ENCODE results near the gene NLRC4.
"Not testable (repeated sequence)": the region's sequence is repeated elsewhere in the genome, so short reads cannot be mapped to it uniquely, and the experiment has no call there.

Gene NLRC4

DNA sequence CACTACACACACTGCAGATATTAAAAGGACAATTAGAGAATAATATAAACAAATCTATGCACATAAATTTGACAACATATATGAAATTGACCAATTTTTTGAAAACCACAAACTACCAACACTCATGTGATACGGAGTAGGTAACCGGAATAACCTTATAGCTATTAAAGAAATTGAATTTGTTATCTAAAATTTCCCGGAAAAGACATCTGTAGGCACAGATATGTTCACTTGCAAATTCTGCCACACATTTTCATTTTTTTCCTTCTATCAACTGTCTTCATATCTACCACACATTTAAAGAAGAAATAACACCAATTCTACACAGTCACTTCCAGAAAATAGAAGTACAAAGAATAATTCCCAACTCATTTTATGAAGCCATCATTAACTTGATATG is 22.4 kb downstream of the NLRC4 start:
- DNase-seq (ENCODE audit: low spot score) = no peak

DNA sequence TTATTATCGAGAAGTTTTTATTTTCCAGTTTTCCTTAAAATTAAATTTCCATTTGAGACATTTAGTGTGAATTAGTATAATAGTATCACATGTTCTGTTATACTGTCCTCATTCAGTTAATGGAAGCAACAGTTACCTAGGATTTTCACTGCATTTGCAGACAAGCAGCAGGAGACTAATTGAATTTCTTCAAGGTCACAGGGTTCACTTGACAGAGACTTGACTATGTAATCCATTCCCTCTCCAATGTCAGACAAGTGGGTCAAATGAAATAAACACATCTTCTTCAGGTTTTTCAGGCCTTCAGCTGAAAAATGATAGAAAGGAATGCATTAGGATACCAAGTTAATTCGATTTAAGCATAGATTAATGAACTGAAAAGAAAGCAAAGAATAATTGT is 26.7 kb downstream of the NLRC4 start:
- DNase-seq (ENCODE audit: low spot score) = no peak

DNA sequence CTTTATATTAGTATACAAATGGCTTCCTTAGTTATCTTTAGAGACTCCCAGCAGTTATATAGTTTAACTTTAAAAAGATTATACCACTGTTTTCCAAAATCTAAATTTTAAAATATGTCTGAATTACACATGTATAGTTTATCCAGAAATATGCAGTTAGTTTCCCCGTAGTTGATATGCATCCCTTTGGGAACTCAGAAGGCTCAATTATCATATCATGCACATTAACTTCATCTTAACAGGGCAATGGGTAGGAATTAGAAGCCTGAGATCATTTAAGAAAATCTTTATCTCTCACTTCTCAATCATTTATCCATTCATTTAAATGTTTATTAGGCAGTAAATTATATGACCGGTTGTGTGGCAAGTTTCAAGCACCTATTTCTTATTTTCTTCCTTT is 27.2 kb downstream of the NLRC4 start:
- no peak for DNase-seq (ENCODE audit: low spot score)

DNA sequence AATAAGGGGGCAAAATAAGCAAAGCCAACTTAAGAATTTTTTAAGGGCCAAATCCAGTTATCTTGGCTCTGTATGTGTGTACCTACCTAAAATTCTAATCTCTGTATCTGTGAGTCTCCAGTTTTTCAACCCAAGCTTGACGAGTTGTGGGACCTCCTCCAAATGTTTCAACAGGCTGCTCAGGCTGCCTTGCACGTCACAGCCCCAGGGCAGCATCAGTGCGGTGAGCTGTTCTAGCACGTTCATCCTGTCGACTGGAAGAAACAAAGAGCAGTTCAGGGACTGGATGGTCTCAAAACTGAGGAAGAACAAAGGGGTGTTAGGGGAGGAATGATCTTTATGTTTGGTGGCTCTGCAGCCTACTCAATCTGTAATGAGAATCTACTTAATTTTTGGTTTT is 29.4 kb downstream of the NLRC4 start:
- DNase-seq (ENCODE audit: low spot score) = no peak

DNA sequence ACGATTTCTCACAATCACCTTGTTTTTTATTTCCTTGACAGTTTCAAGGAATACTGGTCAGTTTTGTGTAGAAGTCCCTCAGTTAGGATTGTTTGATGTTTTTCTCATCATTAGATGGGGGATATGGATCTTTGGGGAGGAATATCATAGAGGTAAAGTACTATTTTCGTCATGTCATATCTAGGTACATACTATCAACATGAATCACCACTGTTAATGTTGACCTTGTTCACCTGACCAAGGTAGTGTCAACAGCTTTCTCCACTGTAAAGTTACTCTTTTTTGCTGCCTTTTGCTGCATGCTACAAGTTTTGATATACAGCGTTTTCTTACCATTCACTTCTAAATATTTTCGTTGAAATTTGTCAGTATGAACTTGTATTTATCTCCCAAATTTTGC is 32.7 kb downstream of the NLRC4 start:
- no peak for DNase-seq (ENCODE audit: low spot score)

DNA sequence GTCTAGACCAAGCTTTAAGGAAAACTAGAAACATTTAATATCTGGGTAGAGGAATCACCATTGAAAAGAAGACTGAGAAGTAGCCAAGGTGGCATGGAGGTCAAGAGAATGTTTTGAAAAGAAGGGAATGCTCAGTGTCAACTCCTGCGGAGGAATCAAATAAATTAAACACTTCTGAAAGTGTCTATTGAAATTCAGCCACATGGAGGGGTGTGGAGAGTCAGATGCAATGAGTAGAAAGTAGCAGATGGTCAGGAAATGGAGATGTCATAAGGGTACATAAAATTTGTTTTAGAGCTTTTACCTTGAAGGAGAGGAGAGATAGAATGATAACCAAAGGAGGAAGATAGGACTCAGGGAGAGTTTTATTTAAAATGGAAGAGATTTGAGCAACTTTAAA is 35.1 kb downstream of the NLRC4 start:
- DNase-seq (ENCODE audit: low spot score) = no peak

DNA sequence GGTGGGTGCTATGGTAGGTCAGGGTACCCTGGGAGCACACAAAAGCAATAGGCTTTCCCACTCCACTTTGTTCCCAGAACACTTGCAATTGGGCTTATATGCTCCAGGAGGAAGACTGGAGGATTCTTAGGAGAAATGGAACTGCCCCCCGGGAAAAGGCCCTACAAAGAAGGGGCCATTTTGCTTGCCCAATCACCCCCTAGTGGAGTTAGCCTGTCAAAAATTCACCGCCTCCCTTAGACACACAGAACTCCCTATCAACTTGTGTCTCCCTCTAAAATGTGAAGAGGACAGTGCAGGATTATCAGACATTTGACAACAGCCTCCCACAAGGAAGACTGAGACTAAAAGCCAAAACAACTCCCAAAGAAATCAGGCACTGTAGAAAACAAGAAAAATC is 36.5 kb downstream of the NLRC4 start:
- DNase-seq (ENCODE audit: low spot score) = no peak

DNA sequence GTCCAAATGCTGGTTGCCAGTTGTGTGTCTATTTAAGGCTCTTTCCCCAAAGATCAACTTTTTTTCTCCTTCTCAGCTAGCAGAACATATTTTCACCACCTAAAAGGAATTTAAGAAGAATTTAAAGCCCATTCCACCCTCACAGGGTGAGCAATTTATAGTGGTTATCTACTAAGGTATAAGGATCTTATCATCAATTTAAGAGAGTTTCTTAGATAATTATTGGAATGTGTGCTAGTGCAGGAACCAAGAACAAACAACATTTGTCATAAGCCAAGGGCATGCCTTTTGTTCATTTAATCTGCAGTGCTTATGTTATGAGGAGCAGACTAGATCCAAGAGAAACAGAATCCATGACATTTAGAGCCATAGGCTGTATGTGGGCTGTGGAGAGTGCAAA is 37.2 kb downstream of the NLRC4 start:
- DNase-seq (ENCODE audit: low spot score) = no peak

DNA sequence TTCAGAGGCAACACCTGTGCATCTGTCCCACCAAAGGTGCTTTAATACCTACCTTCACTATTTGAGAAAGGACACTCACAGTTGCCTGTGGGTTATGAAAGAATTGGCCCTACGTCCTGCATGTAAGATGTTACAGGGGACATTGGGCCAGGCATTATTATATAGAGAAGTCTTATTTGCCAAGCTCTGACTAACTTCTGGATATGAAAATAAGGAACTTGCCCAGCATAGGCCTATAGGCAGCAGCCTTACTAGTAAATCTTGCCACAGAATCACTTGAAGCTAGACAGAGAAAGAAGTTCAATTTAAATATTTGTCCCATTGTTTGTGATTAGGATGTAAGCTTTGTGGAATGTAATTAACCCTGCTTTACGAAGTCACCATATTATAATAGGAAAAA is 41.7 kb downstream of the NLRC4 start:
- no peak for DNase-seq (ENCODE audit: low spot score)

DNA sequence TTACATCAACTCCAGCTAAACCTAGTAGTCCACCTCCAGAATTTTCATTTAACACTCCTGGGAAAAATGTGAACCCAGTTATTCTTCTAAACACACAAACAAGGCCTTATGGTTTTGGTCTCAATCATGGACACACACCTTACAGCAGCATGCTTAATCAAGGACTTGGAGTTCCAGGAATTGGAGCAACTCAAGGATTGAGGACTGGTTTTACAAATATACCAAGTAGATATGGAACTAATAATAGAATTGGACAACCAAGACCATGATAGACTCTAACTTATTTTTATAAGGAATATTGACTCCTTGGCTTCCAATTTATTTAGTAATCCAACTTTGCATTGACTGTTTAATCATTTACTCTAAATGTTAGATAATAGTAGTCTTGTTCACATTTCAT is 44.2 kb downstream of the NLRC4 start:
- no peak for DNase-seq (ENCODE audit: low spot score)

DNA sequence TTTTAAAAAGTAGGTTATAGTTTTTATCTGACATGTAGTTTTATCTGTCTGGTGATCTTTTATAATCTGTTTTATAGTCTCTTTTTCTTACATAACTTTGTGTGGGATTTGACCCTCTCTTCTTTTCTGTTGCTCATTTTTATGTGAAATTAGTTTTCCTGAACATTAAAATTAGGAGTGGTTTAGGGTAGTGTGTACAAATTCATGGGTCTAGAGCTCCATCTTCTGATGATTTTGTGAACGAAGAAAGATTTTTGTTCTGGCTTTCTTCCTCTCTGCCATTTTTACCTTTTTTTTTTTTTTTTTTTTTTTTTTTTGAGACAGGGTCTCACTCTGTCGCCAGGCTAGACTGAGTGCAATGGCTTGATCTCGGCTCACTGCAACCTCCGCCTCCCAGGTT is 52.4 kb downstream of the NLRC4 start:
- DNase-seq (ENCODE audit: low spot score) = peak; percentile 39

DNA sequence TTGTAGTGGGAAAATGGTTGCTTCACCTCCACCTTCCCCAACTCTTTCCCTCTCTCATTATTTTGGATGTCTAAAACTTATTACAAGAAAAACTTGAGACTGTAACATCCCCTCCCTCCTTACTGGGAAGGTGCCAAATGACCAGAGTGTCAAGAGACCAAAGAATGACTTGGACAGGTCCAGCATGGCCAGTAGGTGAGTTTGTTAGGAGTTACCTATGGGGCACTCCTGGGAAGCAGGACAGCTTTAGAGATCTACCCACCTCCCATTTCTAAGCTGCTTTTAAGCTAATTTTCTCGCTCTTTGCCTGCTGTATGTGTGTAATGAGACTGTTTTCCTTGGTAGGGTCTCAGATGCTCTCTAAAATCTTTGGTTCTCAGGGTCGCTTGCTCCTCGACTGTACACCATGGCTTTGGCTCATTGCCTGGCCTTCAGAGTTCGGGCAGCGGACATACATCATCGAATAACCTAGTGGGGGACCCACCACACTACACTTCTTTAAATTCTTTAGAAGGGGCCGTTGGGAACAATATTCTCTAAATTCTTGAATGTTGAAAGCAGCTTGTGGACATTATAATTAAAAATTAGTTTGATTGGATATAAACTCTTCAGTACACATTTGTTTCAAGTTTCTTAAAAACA is 53.8 kb downstream of the NLRC4 start:
- peak; percentile 25 for DNase-seq (ENCODE audit: low spot score)

DNA sequence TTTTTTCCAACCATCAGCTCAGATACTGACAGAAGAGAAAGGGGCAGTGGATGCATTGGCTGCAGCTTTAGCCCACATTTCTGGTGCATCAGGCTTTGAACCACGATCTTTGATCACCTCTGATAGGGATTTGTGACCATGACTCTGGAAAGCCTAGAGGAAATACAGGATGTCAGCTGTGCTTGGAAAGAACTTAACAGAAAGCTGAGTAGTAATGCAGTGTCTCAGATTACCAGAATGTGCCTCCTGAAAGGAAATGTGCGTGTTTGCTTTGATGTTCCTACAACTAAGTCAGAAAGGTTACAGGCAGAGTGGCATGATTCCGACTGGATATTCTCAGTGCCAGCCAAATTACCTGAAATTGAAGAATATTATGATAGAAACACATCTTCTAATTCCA is 61.3 kb downstream of the NLRC4 start:
- DNase-seq (ENCODE audit: low spot score) = not testable (repeated sequence)

DNA sequence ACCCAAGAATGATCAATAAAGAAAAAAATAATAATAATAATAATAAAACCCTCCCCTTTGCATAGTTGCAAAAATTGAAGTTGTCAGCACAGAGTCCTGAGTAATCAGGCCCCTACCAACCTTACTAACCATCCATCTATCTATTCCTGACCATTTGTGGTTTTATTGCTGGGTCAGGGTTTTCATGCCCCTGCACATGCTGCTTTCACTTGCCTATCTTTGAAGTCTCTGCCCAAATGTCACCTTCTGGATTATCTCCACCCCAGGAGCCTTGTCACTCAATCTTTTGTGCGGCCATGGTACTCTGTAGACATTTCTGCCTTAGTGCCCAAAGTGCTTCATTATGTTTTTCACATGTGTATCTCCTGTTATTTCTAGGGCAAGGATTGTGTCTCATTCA is 63.9 kb downstream of the NLRC4 start:
- no peak for DNase-seq (ENCODE audit: low spot score)

DNA sequence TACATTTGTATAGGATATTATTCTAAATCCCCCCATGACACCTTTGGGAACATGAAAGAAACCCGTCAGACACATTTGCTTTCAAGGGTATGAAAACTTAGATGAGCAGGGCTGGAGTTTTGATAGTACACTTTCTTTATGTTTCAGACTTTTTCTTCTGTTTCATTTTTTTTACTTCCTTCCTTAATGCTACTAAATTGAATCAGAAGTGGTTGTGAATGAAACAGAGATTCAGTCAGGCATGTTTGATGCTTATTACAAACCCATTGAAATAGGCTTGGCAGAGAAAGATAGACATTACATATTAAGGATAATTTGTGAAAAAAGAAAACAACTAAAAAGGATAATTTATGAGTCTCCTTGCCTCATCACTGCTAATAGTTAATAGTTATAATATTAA is 72.3 kb downstream of the NLRC4 start:
- DNase-seq (ENCODE audit: low spot score) = no peak

DNA sequence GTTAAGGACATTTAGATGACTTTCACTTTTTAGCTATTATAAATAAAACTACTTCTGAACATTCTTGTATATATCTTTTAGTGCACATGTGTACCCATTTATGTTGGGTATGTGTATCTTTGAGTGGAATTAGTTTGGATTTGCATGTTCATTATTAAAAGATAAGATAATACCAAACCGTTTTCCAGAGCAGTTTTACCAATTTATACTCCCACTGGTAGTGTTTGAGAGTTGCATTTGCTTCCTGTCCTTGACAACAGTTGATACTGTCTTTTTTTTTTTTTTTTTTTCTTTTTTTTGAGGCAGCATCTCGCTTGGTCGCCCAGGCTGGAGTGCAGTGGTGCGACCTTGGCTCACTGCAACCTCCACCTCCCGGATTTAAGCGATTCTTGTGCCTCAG is 75.7 kb downstream of the NLRC4 start:
- DNase-seq (ENCODE audit: low spot score) = no peak

DNA sequence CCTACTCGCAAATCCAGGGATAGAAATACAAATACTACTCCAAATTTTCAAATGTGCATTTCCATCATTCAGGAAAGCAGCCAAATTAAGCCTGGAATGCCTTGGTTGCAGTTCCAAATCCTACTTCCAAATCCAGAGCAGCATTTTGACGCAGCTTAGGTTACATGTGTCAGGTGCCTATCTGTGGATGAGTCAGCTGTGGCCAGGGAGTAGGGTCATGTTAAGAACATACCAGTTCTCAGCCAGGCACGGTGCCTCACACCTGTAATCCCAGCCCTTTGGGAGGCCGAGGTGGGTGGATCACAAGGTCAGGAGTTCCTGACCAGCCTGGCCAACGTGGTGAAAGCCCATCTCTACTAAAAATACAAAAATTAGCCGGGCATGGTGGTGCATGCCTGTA is 82.0 kb downstream of the NLRC4 start:
- no peak for DNase-seq (ENCODE audit: low spot score)

Data from NAMALWA (cell line).